PFSK-1 (cell line): ENCODE data around the gene CNTFR.

Experiments used
- FOXP2 ChIP-seq: optimal IDR thresholded peaks from 2 replicates; pipeline ENCODE3; 2011; ENCODE audit warnings: borderline replicate concordance, control low read depth, inconsistent platforms; ENCODE audit not compliant: insufficient read depth; ENCODE audit errors: extremely low read length, extremely low read depth
- POLR2AphosphoS5 ChIP-seq: IDR thresholded peaks from 2 replicates; pipeline ENCODE4 v1.6.1; 2012; ENCODE audit warnings: low read depth, mild to moderate bottlenecking, control low read depth, low read length, moderate library complexity
- SIN3A ChIP-seq: IDR thresholded peaks from 2 replicates; pipeline ENCODE4 v1.6.1; 2012; ENCODE audit warnings: mild to moderate bottlenecking, low read length, moderate library complexity, borderline replicate concordance; ENCODE audit not compliant: insufficient read depth
- TAF1 ChIP-seq: IDR thresholded peaks from 2 replicates; pipeline ENCODE4 v1.6.1; 2012; ENCODE audit warnings: low read length, control low read depth, borderline replicate concordance; ENCODE audit not compliant: insufficient read depth
- TF ChIP-seq, protein P1 (sequence below), 2 experiments: IDR thresholded peaks; 2 replicates each; pipeline versions ENCODE4 v1.6.1 to v1.8.0; 2011 to 2012; ENCODE audit warnings: low read depth in 2 of 2, low read length in 2 of 2, control low read depth in 1 of 2, inconsistent platforms in 1 of 2, mild to moderate bottlenecking in 1 of 2, moderate library complexity in 1 of 2; ENCODE audit not compliant: insufficient read depth in 1 of 2

CNTFR gene

GRCh38 chr9:34573599-34574325 lies 15.8 kb downstream of the CNTFR start:
- TF ChIP-seq SIN3A (no peak), POLR2AphosphoS5 (no peak), FOXP2 (no peak), TAF1 (no peak)
- TF ChIP-seq, protein P1, sequence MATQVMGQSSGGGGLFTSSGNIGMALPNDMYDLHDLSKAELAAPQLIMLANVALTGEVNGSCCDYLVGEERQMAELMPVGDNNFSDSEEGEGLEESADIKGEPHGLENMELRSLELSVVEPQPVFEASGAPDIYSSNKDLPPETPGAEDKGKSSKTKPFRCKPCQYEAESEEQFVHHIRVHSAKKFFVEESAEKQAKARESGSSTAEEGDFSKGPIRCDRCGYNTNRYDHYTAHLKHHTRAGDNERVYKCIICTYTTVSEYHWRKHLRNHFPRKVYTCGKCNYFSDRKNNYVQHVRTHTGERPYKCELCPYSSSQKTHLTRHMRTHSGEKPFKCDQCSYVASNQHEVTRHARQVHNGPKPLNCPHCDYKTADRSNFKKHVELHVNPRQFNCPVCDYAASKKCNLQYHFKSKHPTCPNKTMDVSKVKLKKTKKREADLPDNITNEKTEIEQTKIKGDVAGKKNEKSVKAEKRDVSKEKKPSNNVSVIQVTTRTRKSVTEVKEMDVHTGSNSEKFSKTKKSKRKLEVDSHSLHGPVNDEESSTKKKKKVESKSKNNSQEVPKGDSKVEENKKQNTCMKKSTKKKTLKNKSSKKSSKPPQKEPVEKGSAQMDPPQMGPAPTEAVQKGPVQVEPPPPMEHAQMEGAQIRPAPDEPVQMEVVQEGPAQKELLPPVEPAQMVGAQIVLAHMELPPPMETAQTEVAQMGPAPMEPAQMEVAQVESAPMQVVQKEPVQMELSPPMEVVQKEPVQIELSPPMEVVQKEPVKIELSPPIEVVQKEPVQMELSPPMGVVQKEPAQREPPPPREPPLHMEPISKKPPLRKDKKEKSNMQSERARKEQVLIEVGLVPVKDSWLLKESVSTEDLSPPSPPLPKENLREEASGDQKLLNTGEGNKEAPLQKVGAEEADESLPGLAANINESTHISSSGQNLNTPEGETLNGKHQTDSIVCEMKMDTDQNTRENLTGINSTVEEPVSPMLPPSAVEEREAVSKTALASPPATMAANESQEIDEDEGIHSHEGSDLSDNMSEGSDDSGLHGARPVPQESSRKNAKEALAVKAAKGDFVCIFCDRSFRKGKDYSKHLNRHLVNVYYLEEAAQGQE (IDR thresholded peaks at IDR 0.05; ENCODE audit: insufficient read depth in 1 of 2, low read depth in 2 of 2, low read length in 2 of 2): no peak

DNA sequence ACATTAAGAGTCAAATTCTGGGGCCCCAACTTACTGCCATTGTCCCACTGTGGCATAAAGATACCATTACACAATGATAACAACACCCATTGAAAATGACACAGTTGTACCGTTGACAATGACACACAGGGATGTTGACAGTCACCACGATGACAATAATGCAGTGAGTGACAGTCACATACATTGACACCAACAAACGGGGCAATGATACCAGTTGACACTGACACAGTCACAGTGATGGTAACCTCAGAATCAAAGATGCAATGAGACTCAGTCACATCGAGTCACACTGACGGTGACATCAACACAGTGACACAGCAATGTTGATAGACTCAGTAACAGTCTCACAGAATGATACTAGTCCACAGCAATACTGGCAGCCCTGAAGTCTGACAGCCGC lies 16.9 kb downstream of the CNTFR start:
- TF ChIP-seq FOXP2: no peak
- TF ChIP-seq, protein P1 (IDR thresholded peaks at IDR 0.05; ENCODE audit: insufficient read depth in 1 of 2, low read depth in 2 of 2, low read length in 2 of 2): no peak
- no peak for TF ChIP-seq POLR2AphosphoS5
- TF ChIP-seq SIN3A: no peak

GRCh38 chr9:34572092-34572491 lies 17.4 kb downstream of the CNTFR start:
- no peak for TF ChIP-seq FOXP2
- no peak for TF ChIP-seq TAF1
- TF ChIP-seq SIN3A: no peak
- TF ChIP-seq POLR2AphosphoS5: no peak
- TF ChIP-seq, protein P1 (IDR thresholded peaks at IDR 0.05; ENCODE audit: insufficient read depth in 1 of 2, low read depth in 2 of 2, low read length in 2 of 2): no peak

DNA sequence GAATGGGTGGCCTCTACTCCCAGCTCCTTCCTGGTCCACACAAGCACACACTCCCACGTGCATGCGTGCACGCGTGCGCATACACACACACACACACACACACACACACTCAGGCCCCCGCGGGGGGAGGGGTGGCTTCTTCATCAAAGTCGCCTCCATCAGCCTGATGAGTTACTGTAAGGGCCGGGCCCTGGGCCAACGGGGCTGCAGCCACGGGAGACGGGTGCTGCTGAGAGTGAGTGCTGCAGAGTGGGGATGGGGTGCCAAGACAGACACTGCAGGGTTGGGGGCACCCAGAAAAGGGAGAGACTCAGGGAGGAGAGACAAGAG lies 18.1 kb downstream of the CNTFR start:
- TF ChIP-seq POLR2AphosphoS5 (no peak), FOXP2 (no peak), SIN3A (no peak), TAF1 (no peak)
- TF ChIP-seq, protein P1 (IDR thresholded peaks at IDR 0.05; ENCODE audit: insufficient read depth in 1 of 2, low read depth in 2 of 2, low read length in 2 of 2): no peak
